T-helper 1 cell (primary cell): ENCODE measurements around the gene DCTN4.

Experiments used
- DNase-seq, 5 donors: peaks; one replicate each; pipeline ENCODE4 v3.0.0-alpha.2; 2012 to 2020

The DCTN4 gene

GRCh38 chr5:150662731-150663516 lies 95.9 kb downstream of the DCTN4 start:
- DNase-seq = no peak

GRCh38 chr5:150661821-150662596 lies 96.8 kb downstream of the DCTN4 start:
- no peak for DNase-seq

GRCh38 chr5:150661086-150661485 lies 97.7 kb downstream of the DCTN4 start, which contains the start of gene MYOZ3:
MYOZ3 (plus strand) TSS chr5:150661251; CDS start chr5:150662942, 1,691 bp downstream.
- DNase-seq = no peak

GRCh38 chr5:150660108-150660831 lies 98.5 kb downstream of the DCTN4 start:
- no peak for DNase-seq

- DNase-seq = no peak
Observed at GRCh38 chr5:150659360-150660107, 99.3 kb downstream of the DCTN4 start.

GRCh38 chr5:150658699-150659265 lies 100.0 kb downstream of the DCTN4 start:
- DNase-seq = no peak
